ENCODE data around the gene SLC51B. TPM values are rescaled to one million over a fixed set of nuclear protein-coding genes. Genes with fewer than 3 reads are reported as not detected.

Gene SLC51B
- total and polyA plus RNA-seq, 9 of the 15 experiments (the other 6 are each of a cell fraction or from before 2014, with no cell fraction given), result not detected

- TF ChIP-seq E2F6 (IDR thresholded peaks at IDR 0.05; ENCODE audit: borderline replicate concordance in 1 of 2, extremely low read depth in 1 of 2, insufficient read depth in 1 of 2, insufficient read length in 1 of 2, low read depth in 1 of 2, low read length in 1 of 2, poor library complexity in 1 of 2, severe bottlenecking in 1 of 2) (peak in 1 of 2 experiments; percentile 28), POLR2B (IDR thresholded peaks at IDR 0.05; ENCODE audit: low read depth, partially characterized antibody) (peak; percentile 86), BCOR (IDR thresholded peaks at IDR 0.05) (peak; percentile 60), ZNF232 (CRISPR knock-in tag; IDR thresholded peaks at IDR 0.05) (no peak), ZNF436 (CRISPR knock-in tag; IDR thresholded peaks at IDR 0.05) (no peak), KLF16 (IDR thresholded peaks at IDR 0.05) (no peak; the same call in 1 of the 2 replicates), ID3 (CRISPR knock-in tag; IDR thresholded peaks at IDR 0.05) (no peak), ID3 (tag; IDR thresholded peaks at IDR 0.05) (0 out of 2 replicates have a peak, but pooled peaks have one; percentile 49), ZNF561 (CRISPR knock-in tag; conservative IDR thresholded peaks at IDR 0.05) (no peak), MAFG (tag; conservative IDR thresholded peaks at IDR 0.05) (no peak), TFAP4 (CRISPR knock-in tag; IDR thresholded peaks at IDR 0.05; ENCODE audit: borderline replicate concordance) (peak; percentile 61; the same call in 1 of the 2 replicates), NRF1 (conservative IDR thresholded peaks at IDR 0.05 in 1 of 2, IDR thresholded peaks at IDR 0.05 in 1 of 2) (peak; percentile 96), PHF20 (IDR thresholded peaks at IDR 0.05; ENCODE audit: partially characterized antibody) (peak; percentile 73), PCBP2 (IDR thresholded peaks at IDR 0.05; ENCODE audit: low read depth, low read length, poor library complexity, severe bottlenecking) (no peak), NR0B1 (IDR thresholded peaks at IDR 0.05; ENCODE audit: partially characterized antibody) (no peak), CBX1 (IDR thresholded peaks at IDR 0.05; ENCODE audit: low read depth) (no peak), NONO (IDR thresholded peaks at IDR 0.05; ENCODE audit: low read depth in 2 of 2, low read length in 1 of 2) (peak; percentile 65 to 81; a peak in 3 of 4 replicates), ZBTB1 (CRISPR knock-in tag; IDR thresholded peaks at IDR 0.05; ENCODE audit: borderline replicate concordance, low read depth) (peak; percentile 58; the same call in 1 of the 2 replicates), MAZ (CRISPR knock-in tag; conservative IDR thresholded peaks at IDR 0.05 in 1 of 2, IDR thresholded peaks at IDR 0.05 in 1 of 2) (peak in 1 of 2 experiments; percentile 64; a peak in 3 of 4 replicates), SP2 (IDR thresholded peaks at IDR 0.05; ENCODE audit: extremely low read depth, low read depth, low read length, poor library complexity, severe bottlenecking) (peak; percentile 15), SUPT5H (IDR thresholded peaks at IDR 0.05) (peak; percentile 92), RBFOX2 (IDR thresholded peaks at IDR 0.05; ENCODE audit: low read depth, low read length) (peak; percentile 85), RAD51 (IDR thresholded peaks at IDR 0.05; ENCODE audit: borderline replicate concordance, low read depth) (no peak), XRCC4 (IDR thresholded peaks at IDR 0.05; ENCODE audit: extremely low read depth, insufficient read depth, insufficient read length) (no peak)
These were observed 16.1 kb upstream of the SLC51B start, which contains the start of gene MTFMT (continued) for GRCh38 chr15:65028921-65029735.
